K562 (cell line): ENCODE measurements around the gene NEK2. TPM values are rescaled to one million over a fixed set of nuclear protein-coding genes. Genes with fewer than 3 reads are reported as not detected.

Experiments used
- ATAC-seq: fragments of 200-7000 bp; cut with Tn5 transposase; 3 replicates; pipeline ENCODE4 v1.9.1; 2020; ENCODE audit warnings: moderate library complexity
- BruUV-seq: library from RNA; stranded (reverse); fragments of 400-500 nt; replicated peaks from 2 replicates; lab custom pipeline; 2021; lab: Mats Ljungman, UMichigan
- CTCF ChIA-PET: fragments of 300-600 bp; formaldehyde crosslinking; extraction: SDS; loops from one replicate; lab custom pipeline; 2021; ENCODE audit warnings: low intra/inter-chr PET ratio; lab: Yijun Ruan, JAX
- POLR2A ChIA-PET: fragments of 300-600, 350-650 bp; sonication (Branson Sonifier 250); formaldehyde crosslinking; extraction: SDS; loops from one replicate; lab custom pipeline; 2021; ENCODE audit warnings: antibody characterized with exemption, inconsistent platforms; lab: Yijun Ruan, JAX
- DNase-seq, 4 experiments: peaks; one replicate each; pipeline versions ENCODE4 v3.0.0 to v3.0.0-alpha.2; 2011 to 2018; ENCODE audit warnings: low spot score in 3 of 4, mixed read lengths in 3 of 4; ENCODE audit errors: extremely low read depth in 1 of 4
- FAIRE-seq: peaks from 2 replicates; lab custom pipeline; 2011; peaks lifted over from hg19 to GRCh38; lab: Jason Lieb, UNC
- H2AFZ ChIP-seq: 2 replicates; pipeline ENCODE4 v1.6.0; 2011; ENCODE audit warnings: low read depth, low read length, control low read depth, inconsistent platforms
- H3K27ac ChIP-seq: fragments of 200-600 bp; 3 replicates; pipeline ENCODE4 v1.8.0; 2011; ENCODE audit warnings: low read depth, mild to moderate bottlenecking, control low read depth, inconsistent platforms, low read length, moderate library complexity, mixed read lengths; ENCODE audit errors: extremely low read depth
- H3K27me3 ChIP-seq, 2 experiments: fragments of 300-600 bp in 1 of 2; 2 replicates in 1 of 2; 3 replicates in 1 of 2; pipeline versions ENCODE4 v1.6.0 to v1.8.0; 2011; ENCODE audit warnings: inconsistent platforms in 2 of 2, low read length in 2 of 2, mild to moderate bottlenecking in 1 of 2, mixed read lengths in 1 of 2, moderate library complexity in 1 of 2; ENCODE audit not compliant: control insufficient read depth in 2 of 2, insufficient read depth in 2 of 2
- H3K36me3 ChIP-seq: fragments of 300-600 bp; 3 replicates; pipeline ENCODE4 v1.8.0; 2011; ENCODE audit warnings: mild to moderate bottlenecking, low read length, inconsistent platforms; ENCODE audit not compliant: control insufficient read depth, insufficient read depth
- H3K4me1 ChIP-seq, 2 experiments: fragments of 200-600 bp in 1 of 2; replicated peaks in 1 of 2; 2 replicates in 1 of 2; 3 replicates in 1 of 2; pipeline versions ENCODE4 v1.5.1 to v1.8.0; 2011; ENCODE audit warnings: inconsistent platforms in 2 of 2, low read length in 2 of 2, mild to moderate bottlenecking in 1 of 2, mixed read lengths in 1 of 2, moderate library complexity in 1 of 2; ENCODE audit not compliant: control insufficient read depth in 2 of 2, insufficient read depth in 2 of 2
- H3K4me2 ChIP-seq: 2 replicates; pipeline ENCODE4 v1.6.1; 2011; ENCODE audit warnings: low read length, control low read depth, inconsistent platforms, mixed read lengths; ENCODE audit not compliant: insufficient read depth
- H3K4me3 ChIP-seq: fragments of 200-600 bp; sonication (generic), shearing (Covaris generic); 2 replicates; pipeline ENCODE4 v1.5.1; 2016; ENCODE audit warnings: control low read depth, inconsistent platforms
- H3K79me2 ChIP-seq: fragments of 200-600 bp; 3 replicates; pipeline ENCODE4 v1.8.0; 2011; ENCODE audit warnings: low read length, inconsistent platforms; ENCODE audit not compliant: control insufficient read depth, insufficient read depth
- H3K9ac ChIP-seq, 2 experiments: 2 replicates each; pipeline versions ENCODE4 v1.6.0 to v1.6.1; 2011; ENCODE audit warnings: low read depth in 2 of 2, low read length in 2 of 2, control low read depth in 1 of 2, inconsistent platforms in 1 of 2, mild to moderate bottlenecking in 1 of 2, mixed read lengths in 1 of 2; ENCODE audit not compliant: insufficient read depth in 1 of 2
- H3K9me1 ChIP-seq: one replicate; pipeline ENCODE4 v1.6.0; 2011; ENCODE audit warnings: inconsistent platforms, mild to moderate bottlenecking, low read length, moderate library complexity; ENCODE audit not compliant: control insufficient read depth, insufficient read depth
- H3K9me3 ChIP-seq: replicated peaks from 2 replicates; pipeline ENCODE4 v1.5.1; 2011; ENCODE audit warnings: low read depth, low read length, inconsistent platforms; ENCODE audit not compliant: control insufficient read depth, insufficient read depth
- H4K20me1 ChIP-seq: replicated peaks from 2 replicates; pipeline ENCODE4 v1.6.1; 2011; ENCODE audit warnings: low read length, inconsistent platforms, mixed read lengths; ENCODE audit not compliant: control insufficient read depth, insufficient read depth
- DMBX1 ChIP-seq: fragments of 250-450 bp; sonication (Bioruptor Pico); IDR thresholded peaks from 2 replicates; pipeline ENCODE4 v1.8.0; 2022; ENCODE audit warnings: inconsistent platforms, mild to moderate bottlenecking, moderate library complexity, borderline replicate concordance
- FOXA3 ChIP-seq, 2 experiments: fragments of 450-650 bp in 1 of 2; sonication (generic) in 1 of 2; formaldehyde crosslinking; IDR thresholded peaks in 1 of 2; conservative IDR thresholded peaks in 1 of 2; 2 replicates each; pipeline versions ENCODE4 v1.4.0 to v1.8.0; 2020 to 2022; ENCODE audit warnings: mild to moderate bottlenecking in 2 of 2, missing genetic modification reagents in 1 of 2
- LARP7 ChIP-seq: fragments of 450-650 bp; IDR thresholded peaks from 2 replicates; pipeline ENCODE4 v1.6.1; 2016
- LCOR ChIP-seq: sonication (generic); formaldehyde crosslinking; IDR thresholded peaks from 2 replicates; pipeline ENCODE4 v1.8.0; 2022; ENCODE audit warnings: mild to moderate bottlenecking, missing genetic modification reagents
- MEF2A ChIP-seq: IDR thresholded peaks from 2 replicates; pipeline ENCODE4 v1.6.1; 2011; ENCODE audit warnings: low read depth, mild to moderate bottlenecking, low read length, moderate library complexity; ENCODE audit not compliant: control insufficient read depth
- MTA3 ChIP-seq: fragments of 450-650 bp; formaldehyde crosslinking; IDR thresholded peaks from 2 replicates; pipeline ENCODE4 v1.6.1; 2017; ENCODE audit warnings: mild to moderate bottlenecking, borderline replicate concordance
- NFIX ChIP-seq: fragments of 250-450 bp; sonication (Bioruptor Pico); IDR thresholded peaks from 2 replicates; pipeline ENCODE4 v1.4.0; 2020; ENCODE audit warnings: low read depth, mild to moderate bottlenecking, moderate library complexity
- PBX2 ChIP-seq, 2 experiments: IDR thresholded peaks in 1 of 2; conservative IDR thresholded peaks in 1 of 2; 2 replicates each; pipeline ENCODE4 v1.6.1; 2016; ENCODE audit warnings: low read depth in 2 of 2, mild to moderate bottlenecking in 1 of 2, missing compliant biosample characterization in 1 of 2, missing genetic modification characterization in 1 of 2, moderate library complexity in 1 of 2
- POLR2H ChIP-seq: IDR thresholded peaks from 2 replicates; pipeline ENCODE4 v1.6.1; 2016; ENCODE audit warnings: missing genetic modification characterization, low read depth, mild to moderate bottlenecking, control low read depth, missing compliant biosample characterization, moderate library complexity
- SMARCC2 ChIP-seq: fragments of 450-650 bp; IDR thresholded peaks from 2 replicates; pipeline ENCODE4 v1.6.1; 2017; ENCODE audit warnings: antibody characterized with exemption, moderate library complexity, mild to moderate bottlenecking, low read depth
- SUPT5H ChIP-seq: fragments of 450-650 bp; IDR thresholded peaks from 2 replicates; pipeline ENCODE4 v1.6.1; 2016
- ZKSCAN1 ChIP-seq: fragments of 150-350 bp; IDR thresholded peaks from 2 replicates; pipeline ENCODE4 v1.6.1; 2016; ENCODE audit warnings: low read depth, low read length
- WGBS: fragments of 100-300 bp; shearing (Covaris generic); methylation state at CpG from one replicate; pipeline ENCODE4 v1.1.6; 2016; ENCODE audit warnings: low coverage, mixed read lengths; ENCODE audit not compliant: insufficient coverage; ENCODE audit errors: missing lambda C conversion rate; 5-methylcytosine and 5-hydroxymethylcytosine counted together
- in situ Hi-C: fragments of 300-500 bp; cut with MboI; formaldehyde crosslinking; loops from 4 replicates; pipeline ENCODE4 v1.15.0; 2018; ENCODE audit warnings: inconsistent platforms, mixed read lengths
- intact Hi-C: fragments of 100-400 bp; cut with micrococcal nuclease; formaldehyde crosslinking; loops from 2 replicates; pipeline ENCODE4 v1.14.2; 2022
- polyA plus RNA-seq, 8 experiments: library from polyadenylated mRNA; depleted of rRNA in 4 of 8; stranded (reverse) in 5 of 8; unstranded in 3 of 8; fragments of >200 nt; fragmentation: Nextera tagmentation in 2 of 8; fragmentation: Illumina TruSeq in 1 of 8; extraction: Ambion mirVana in 2 of 8; extraction: Trizol in 1 of 8; gene quantifications; 2 replicates each; pipeline versions ENCODE4 v1.2.1 to v1.2.3, GENCODE V29; 2011 to 2014; ENCODE audit warnings: inconsistent platforms in 1 of 8, missing spikeins in 1 of 8
- total RNA-seq, 7 experiments: library from RNA; depleted of rRNA in 6 of 7; stranded (reverse); fragments of >200 nt in 6 of 7; fragmentation: Illumina TruSeq in 2 of 7; extraction: Trizol in 2 of 7; gene quantifications; 2 replicates each; pipeline versions ENCODE4 v1.2.1 to v1.2.3, GENCODE V29; 2011 to 2021; ENCODE audit warnings: low replicate concordance in 1 of 7
- TF ChIP-seq, protein P1 (sequence below), 3 experiments: IDR thresholded peaks in 2 of 3; conservative IDR thresholded peaks in 1 of 3; 2 replicates each; pipeline ENCODE4 v1.5.1; 2011 to 2012; ENCODE audit warnings: low read length in 3 of 3, mild to moderate bottlenecking in 3 of 3, control low read depth in 2 of 3, improper control_type of control experiment in 1 of 3, inconsistent platforms in 1 of 3, low read depth in 1 of 3, mixed read lengths in 1 of 3, moderate library complexity in 1 of 3; ENCODE audit not compliant: insufficient read depth in 2 of 3

NEK2 gene
- total and polyA plus RNA-seq, 9 of the 15 experiments (the other 6 are each of a cell fraction or from before 2014, with no cell fraction given), result 30.0 to 74.7 (median 66.4) TPM

GRCh38 chr1:211703812-211704537, 28.6 kb upstream of the NEK2 start:
- Histone ChIP-seq H3K4me3 (no peak overlapping the region), H3K9me1 (no peaks in the 10 kb centered on the region), H3K27ac (no peak overlapping the region), H3K9me3 (no peaks in the 10 kb centered on the region), H3K4me1 (peaks cover 3 to 5% of the 10 kb centered on the region in 2 experiments; a peak in 3 of 5 replicates), H2AFZ (no peak overlapping the region), H3K36me3 (no peaks in the 10 kb centered on the region), H3K27me3 (peaks cover 0 to 7% of the 10 kb centered on the region in 2 experiments; a peak in 1 of 5 replicates), H3K79me2 (no peaks in the 10 kb centered on the region), H3K4me2 (no peak overlapping the region), H3K9ac (no peak overlapping the region), H4K20me1 (no peaks in the 10 kb centered on the region)
- BruUV-seq, result no TSS peak
- POLR2A ChIA-PET, result no interaction called here
- no peak for FAIRE-seq
- intact Hi-C loops (no loop called here), in situ Hi-C loops (no loop called here)
- ATAC-seq, result no peak
- CTCF ChIA-PET, result no interaction called here
- no peak for DNase-seq
- 33% methylated on average over 11 of the region's 11 CpGs for WGBS
- TF ChIP-seq SUPT5H (no peak), LARP7 (no peak), NFIX (CRISPR knock-in tag) (no peak), ZKSCAN1 (no peak), MTA3 (no peak), POLR2H (tag) (no peak), SMARCC2 (no peak), PBX2 (CRISPR knock-in tag; IDR thresholded peaks at IDR 0.05; ENCODE audit: low read depth) (no peak), PBX2 (tag; conservative IDR thresholded peaks at IDR 0.05; ENCODE audit: low read depth) (no peak), LCOR (CRISPR knock-in tag) (no peak), FOXA3 (CRISPR knock-in tag; conservative IDR thresholded peaks at IDR 0.05 in 1 of 2, IDR thresholded peaks at IDR 0.05 in 1 of 2) (no peak), DMBX1 (no peak), MEF2A (no peak)
- TF ChIP-seq, protein P1, sequence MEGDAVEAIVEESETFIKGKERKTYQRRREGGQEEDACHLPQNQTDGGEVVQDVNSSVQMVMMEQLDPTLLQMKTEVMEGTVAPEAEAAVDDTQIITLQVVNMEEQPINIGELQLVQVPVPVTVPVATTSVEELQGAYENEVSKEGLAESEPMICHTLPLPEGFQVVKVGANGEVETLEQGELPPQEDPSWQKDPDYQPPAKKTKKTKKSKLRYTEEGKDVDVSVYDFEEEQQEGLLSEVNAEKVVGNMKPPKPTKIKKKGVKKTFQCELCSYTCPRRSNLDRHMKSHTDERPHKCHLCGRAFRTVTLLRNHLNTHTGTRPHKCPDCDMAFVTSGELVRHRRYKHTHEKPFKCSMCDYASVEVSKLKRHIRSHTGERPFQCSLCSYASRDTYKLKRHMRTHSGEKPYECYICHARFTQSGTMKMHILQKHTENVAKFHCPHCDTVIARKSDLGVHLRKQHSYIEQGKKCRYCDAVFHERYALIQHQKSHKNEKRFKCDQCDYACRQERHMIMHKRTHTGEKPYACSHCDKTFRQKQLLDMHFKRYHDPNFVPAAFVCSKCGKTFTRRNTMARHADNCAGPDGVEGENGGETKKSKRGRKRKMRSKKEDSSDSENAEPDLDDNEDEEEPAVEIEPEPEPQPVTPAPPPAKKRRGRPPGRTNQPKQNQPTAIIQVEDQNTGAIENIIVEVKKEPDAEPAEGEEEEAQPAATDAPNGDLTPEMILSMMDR (IDR thresholded peaks at IDR 0.05 in 2 of 3, conservative IDR thresholded peaks at IDR 0.05 in 1 of 3; ENCODE audit: insufficient read depth in 2 of 3, low read depth in 1 of 3, low read length in 3 of 3), result no peak
